Uterus (tissue), 2 donors: ENCODE data around the gene BTBD18.

Source experiments
- POLR2A ChIP-seq, 2 donors: fragments of 450-650 bp; IDR thresholded peaks; one replicate each; pipeline ENCODE4 v1.6.1; 2016; ENCODE audit warnings: antibody characterized with exemption in 2 of 2, mild to moderate bottlenecking in 1 of 2, moderate library complexity in 1 of 2
- TF ChIP-seq, protein P1 (sequence below), 4 experiments: fragments of 200-600 bp in 2 of 4; fragments of 450-650 bp in 2 of 4; sonication (generic) in 2 of 4; IDR thresholded peaks; one replicate each; pipeline ENCODE4 v1.5.1; 2016 to 2019; ENCODE audit warnings: antibody characterized with exemption in 4 of 4, mild to moderate bottlenecking in 2 of 4, moderate library complexity in 1 of 4

DNA sequence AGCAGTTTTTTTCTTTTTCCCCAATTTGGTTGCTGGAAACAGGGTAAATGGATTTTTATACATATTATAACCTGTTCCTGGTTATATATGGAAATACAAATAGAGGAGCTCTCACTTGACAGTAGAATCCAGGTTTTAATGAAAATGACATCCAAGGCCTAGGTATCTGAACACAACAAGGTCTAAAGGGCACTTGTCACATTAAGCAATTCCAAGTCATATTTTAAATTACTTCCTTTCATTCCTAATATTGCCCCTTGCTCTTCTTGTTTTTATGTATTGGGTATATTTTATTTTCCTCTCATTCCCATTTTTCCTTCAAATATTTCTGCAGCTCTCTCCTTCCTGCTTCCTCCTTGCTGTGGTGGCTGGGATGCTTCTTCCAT is 37.1 kb upstream of the BTBD18 start:
- TF ChIP-seq, protein P1, sequence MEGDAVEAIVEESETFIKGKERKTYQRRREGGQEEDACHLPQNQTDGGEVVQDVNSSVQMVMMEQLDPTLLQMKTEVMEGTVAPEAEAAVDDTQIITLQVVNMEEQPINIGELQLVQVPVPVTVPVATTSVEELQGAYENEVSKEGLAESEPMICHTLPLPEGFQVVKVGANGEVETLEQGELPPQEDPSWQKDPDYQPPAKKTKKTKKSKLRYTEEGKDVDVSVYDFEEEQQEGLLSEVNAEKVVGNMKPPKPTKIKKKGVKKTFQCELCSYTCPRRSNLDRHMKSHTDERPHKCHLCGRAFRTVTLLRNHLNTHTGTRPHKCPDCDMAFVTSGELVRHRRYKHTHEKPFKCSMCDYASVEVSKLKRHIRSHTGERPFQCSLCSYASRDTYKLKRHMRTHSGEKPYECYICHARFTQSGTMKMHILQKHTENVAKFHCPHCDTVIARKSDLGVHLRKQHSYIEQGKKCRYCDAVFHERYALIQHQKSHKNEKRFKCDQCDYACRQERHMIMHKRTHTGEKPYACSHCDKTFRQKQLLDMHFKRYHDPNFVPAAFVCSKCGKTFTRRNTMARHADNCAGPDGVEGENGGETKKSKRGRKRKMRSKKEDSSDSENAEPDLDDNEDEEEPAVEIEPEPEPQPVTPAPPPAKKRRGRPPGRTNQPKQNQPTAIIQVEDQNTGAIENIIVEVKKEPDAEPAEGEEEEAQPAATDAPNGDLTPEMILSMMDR (IDR thresholded peaks at IDR 0.05) = no peak
- no peak for TF ChIP-seq POLR2A (IDR thresholded peaks at IDR 0.05)
